H9 (cell line): Measurements from ENCODE around the gene ALAS1. TPM values are rescaled to one million over a fixed set of nuclear protein-coding genes. Genes with fewer than 3 reads are reported as not detected.

Source experiments
- DNase-seq: peaks from one replicate; pipeline ENCODE4 v3.0.0-alpha.2; 2017
- H2AFZ ChIP-seq: one replicate; pipeline ENCODE4 v1.6.1; 2013; ENCODE audit warnings: mild to moderate bottlenecking, low read length, control low read depth, moderate library complexity
- H2AK5ac ChIP-seq: 2 replicates; pipeline ENCODE4 v1.6.1; 2013; ENCODE audit warnings: low read length, control low read depth, mixed read lengths; ENCODE audit not compliant: insufficient read length
- H2BK120ac ChIP-seq: one replicate; pipeline ENCODE4 v1.6.1; 2013; ENCODE audit warnings: low read depth, mild to moderate bottlenecking, low read length, control low read depth, inconsistent platforms; ENCODE audit not compliant: poor library complexity, severe bottlenecking
- H2BK12ac ChIP-seq: 2 replicates; pipeline ENCODE4 v1.6.1; 2013; ENCODE audit warnings: low read length, control low read depth, mixed read lengths, low read depth; ENCODE audit not compliant: insufficient read length
- H2BK15ac ChIP-seq: 2 replicates; pipeline ENCODE4 v1.6.1; 2013; ENCODE audit warnings: low read depth, low read length, control low read depth
- H2BK20ac ChIP-seq: one replicate; pipeline ENCODE4 v1.6.1; 2013; ENCODE audit warnings: low read depth, mild to moderate bottlenecking, low read length, control low read depth, inconsistent platforms; ENCODE audit not compliant: poor library complexity, severe bottlenecking
- H2BK5ac ChIP-seq: 2 replicates; pipeline ENCODE4 v1.6.1; 2013; ENCODE audit warnings: low read length, control low read depth, mixed read lengths; ENCODE audit not compliant: insufficient read length
- H3K14ac ChIP-seq: 2 replicates; pipeline ENCODE4 v1.6.1; 2013; ENCODE audit warnings: low read length, control low read depth; ENCODE audit not compliant: insufficient read depth
- H3K18ac ChIP-seq: 2 replicates; pipeline ENCODE4 v1.6.1; 2013; ENCODE audit warnings: low read depth, mild to moderate bottlenecking, mixed read lengths, low read length, control low read depth; ENCODE audit not compliant: insufficient read length
- H3K23ac ChIP-seq: 2 replicates; pipeline ENCODE4 v1.6.1; 2013; ENCODE audit warnings: low read length, control low read depth, mixed read lengths, low read depth; ENCODE audit not compliant: insufficient read length
- H3K23me2 ChIP-seq: 2 replicates; pipeline ENCODE4 v1.6.1; 2013; ENCODE audit warnings: low read depth, mild to moderate bottlenecking, mixed read lengths, low read length, control low read depth; ENCODE audit not compliant: insufficient read length, poor library complexity, severe bottlenecking
- H3K27ac ChIP-seq: 2 replicates; pipeline ENCODE4 v1.5.1; 2013; ENCODE audit warnings: low read length, control low read depth, mixed read lengths, low read depth; ENCODE audit not compliant: insufficient read length
- H3K27me3 ChIP-seq: 2 replicates; pipeline ENCODE4 v1.6.1; 2013; ENCODE audit warnings: low read length, control low read depth, inconsistent platforms; ENCODE audit not compliant: insufficient read depth
- H3K4ac ChIP-seq: 2 replicates; pipeline ENCODE4 v1.6.1; 2013; ENCODE audit warnings: low read depth, mild to moderate bottlenecking, control low read depth, inconsistent platforms, low read length, moderate library complexity
- H3K4me1 ChIP-seq: 2 replicates; pipeline ENCODE4 v1.6.1; 2013; ENCODE audit warnings: low read length, control low read depth, inconsistent platforms; ENCODE audit not compliant: insufficient read depth
- H3K4me2 ChIP-seq: 2 replicates; pipeline ENCODE4 v1.6.1; 2013; ENCODE audit warnings: low read length, control low read depth, mixed read lengths; ENCODE audit not compliant: insufficient read length, insufficient read depth
- H3K56ac ChIP-seq: 2 replicates; pipeline ENCODE4 v1.6.1; 2013; ENCODE audit warnings: low read depth, mild to moderate bottlenecking, mixed read lengths, low read length, control low read depth; ENCODE audit not compliant: insufficient read length
- H3K79me1 ChIP-seq: 2 replicates; pipeline ENCODE4 v1.6.1; 2013; ENCODE audit warnings: low read depth, mild to moderate bottlenecking, moderate library complexity, low read length, control low read depth, inconsistent platforms; ENCODE audit not compliant: insufficient read depth, poor library complexity, severe bottlenecking
- H3K79me2 ChIP-seq: 2 replicates; pipeline ENCODE4 v1.6.1; 2013; ENCODE audit warnings: low read length, control low read depth, inconsistent platforms; ENCODE audit not compliant: insufficient read depth
- H3K9ac ChIP-seq: 2 replicates; pipeline ENCODE4 v1.6.1; 2013; ENCODE audit warnings: low read length, control low read depth, mixed read lengths; ENCODE audit not compliant: insufficient read length; ENCODE audit errors: extremely low read depth
- H3K9me3 ChIP-seq: one replicate; pipeline ENCODE4 v1.6.1; 2013; ENCODE audit warnings: low read depth, low read length, inconsistent platforms; ENCODE audit not compliant: control insufficient read depth
- H3T11ph ChIP-seq: one replicate; pipeline ENCODE4 v1.6.1; 2013; ENCODE audit warnings: mild to moderate bottlenecking, low read length, control low read depth, inconsistent platforms
- H4K20me1 ChIP-seq: one replicate; pipeline ENCODE4 v1.6.1; 2013; ENCODE audit not compliant: control insufficient read depth, insufficient read length, insufficient read depth
- H4K5ac ChIP-seq: 2 replicates; pipeline ENCODE4 v1.6.1; 2013; ENCODE audit warnings: low read depth, mild to moderate bottlenecking, mixed read lengths, low read length, control low read depth; ENCODE audit not compliant: insufficient read length
- H4K8ac ChIP-seq: replicated peaks from 2 replicates; pipeline ENCODE4 v1.6.1; 2013; ENCODE audit warnings: low read length, control low read depth, mixed read lengths, low read depth; ENCODE audit not compliant: insufficient read length
- H4K91ac ChIP-seq: 2 replicates; pipeline ENCODE4 v1.6.1; 2013; ENCODE audit warnings: low read depth, mild to moderate bottlenecking, moderate library complexity, mixed read lengths, low read length, control low read depth; ENCODE audit not compliant: insufficient read length
- H3K27ac Mint-ChIP-seq, 3 experiments: 2 replicates in 2 of 3; 3 replicates in 1 of 3; pipeline ENCODE4 v1.8.0; 2020 to 2021; ENCODE audit warnings: mixed read lengths in 3 of 3, mild to moderate bottlenecking in 1 of 3, moderate library complexity in 1 of 3
- H3K27me3 Mint-ChIP-seq: 2 replicates; pipeline ENCODE4 v1.8.0; 2021; ENCODE audit warnings: low read depth, mild to moderate bottlenecking, moderate library complexity, mixed read lengths
- H3K36me3 Mint-ChIP-seq, 3 experiments: 2 replicates in 2 of 3; 3 replicates in 1 of 3; pipeline ENCODE4 v1.8.0; 2020 to 2021; ENCODE audit warnings: low read depth in 3 of 3, mixed read lengths in 3 of 3; ENCODE audit not compliant: insufficient read depth in 1 of 3
- H3K4me1 Mint-ChIP-seq, 2 experiments: 2 replicates each; pipeline ENCODE4 v1.8.0; 2020; ENCODE audit warnings: mixed read lengths in 2 of 2
- H3K4me3 Mint-ChIP-seq, 2 experiments: 2 replicates in 1 of 2; 3 replicates in 1 of 2; pipeline ENCODE4 v1.8.0; 2020 to 2021; ENCODE audit warnings: mild to moderate bottlenecking in 2 of 2, mixed read lengths in 2 of 2, moderate library complexity in 1 of 2
- H3K9me3 Mint-ChIP-seq, 2 experiments: 2 replicates in 1 of 2; 3 replicates in 1 of 2; pipeline ENCODE4 v1.8.0; 2020; ENCODE audit warnings: mild to moderate bottlenecking in 2 of 2, mixed read lengths in 2 of 2, moderate library complexity in 1 of 2
- WGBS: extraction: QIAGEN DNeasy Blood & Tissue Kit; methylation state at CpG from one replicate; pipeline ENCODE4 v1.1.7; 2013; ENCODE audit warnings: missing lambda C conversion rate, low lambda C conversion rate, mixed read lengths; ENCODE audit not compliant: insufficient read length; ENCODE audit errors: extremely low coverage; 5-methylcytosine and 5-hydroxymethylcytosine counted together
- total RNA-seq: library from RNA; stranded (reverse); gene quantifications from 2 replicates; pipeline ENCODE4 v1.2.1, GENCODE V29; 2021
- TF ChIP-seq, protein P1 (sequence below): fragments of 200-600 bp; sonication (generic); conservative IDR thresholded peaks from 3 replicates; pipeline ENCODE4 v1.8.0; 2021; ENCODE audit warnings: antibody characterized with exemption, mild to moderate bottlenecking

ALAS1 gene
- total RNA-seq, 1 experiment from 2014 or later: 39.1 TPM

- H2BK12ac ChIP-seq: no peak overlapping the region
- H3K79me2 ChIP-seq: no peaks in the 10 kb centered on the region
- H3K4me1 ChIP-seq: no peaks in the 10 kb centered on the region
- H3K27ac Mint-ChIP-seq: peak overlapping the region in 1 of 3 experiments; percentile 62; a peak in 1 of 7 replicates
- no peak overlapping the region for H3K27ac ChIP-seq
- H3K4me2 ChIP-seq: no peak overlapping the region
- DNase-seq: no peak
- no peaks in the 10 kb centered on the region for H3K9me3 ChIP-seq
- no peak overlapping the region for H2AFZ ChIP-seq
- H3K4me3 Mint-ChIP-seq: no peak overlapping the region
- no peaks in the 10 kb centered on the region for H3K79me1 ChIP-seq
- no peak overlapping the region for H2AK5ac ChIP-seq
- H3K9ac ChIP-seq: no peak overlapping the region
- no peaks in the 10 kb centered on the region for H3K23me2 ChIP-seq
- no peak overlapping the region for H2BK5ac ChIP-seq
- peaks cover 3% of the 10 kb centered on the region; the same call in 1 of the 2 replicates for H3K27me3 Mint-ChIP-seq
- H3K36me3 Mint-ChIP-seq: no peaks in the 10 kb centered on the region
- no peak overlapping the region for H3K4ac ChIP-seq
- H4K20me1 ChIP-seq: no peaks in the 10 kb centered on the region
- no peak overlapping the region for H3T11ph ChIP-seq
- no peak overlapping the region for H3K18ac ChIP-seq
- no peak overlapping the region for H3K56ac ChIP-seq
- no peak overlapping the region for H2BK20ac ChIP-seq
- no peak overlapping the region for H2BK120ac ChIP-seq
- H4K5ac ChIP-seq: no peak overlapping the region
- no peak overlapping the region for H2BK15ac ChIP-seq
- H3K14ac ChIP-seq: no peak overlapping the region
- no peak overlapping the region for H4K91ac ChIP-seq
- no peak overlapping the region for H4K8ac ChIP-seq
- peaks cover 23% of the 10 kb centered on the region in 2 experiments for H3K4me1 Mint-ChIP-seq
- no CpG with 5 or more reads among the region's 14 CpGs for WGBS
- no peaks in the 10 kb centered on the region for H3K9me3 Mint-ChIP-seq
- no peak overlapping the region for H3K23ac ChIP-seq
- H3K27me3 ChIP-seq: no peaks in the 10 kb centered on the region
- TF ChIP-seq, protein P1, sequence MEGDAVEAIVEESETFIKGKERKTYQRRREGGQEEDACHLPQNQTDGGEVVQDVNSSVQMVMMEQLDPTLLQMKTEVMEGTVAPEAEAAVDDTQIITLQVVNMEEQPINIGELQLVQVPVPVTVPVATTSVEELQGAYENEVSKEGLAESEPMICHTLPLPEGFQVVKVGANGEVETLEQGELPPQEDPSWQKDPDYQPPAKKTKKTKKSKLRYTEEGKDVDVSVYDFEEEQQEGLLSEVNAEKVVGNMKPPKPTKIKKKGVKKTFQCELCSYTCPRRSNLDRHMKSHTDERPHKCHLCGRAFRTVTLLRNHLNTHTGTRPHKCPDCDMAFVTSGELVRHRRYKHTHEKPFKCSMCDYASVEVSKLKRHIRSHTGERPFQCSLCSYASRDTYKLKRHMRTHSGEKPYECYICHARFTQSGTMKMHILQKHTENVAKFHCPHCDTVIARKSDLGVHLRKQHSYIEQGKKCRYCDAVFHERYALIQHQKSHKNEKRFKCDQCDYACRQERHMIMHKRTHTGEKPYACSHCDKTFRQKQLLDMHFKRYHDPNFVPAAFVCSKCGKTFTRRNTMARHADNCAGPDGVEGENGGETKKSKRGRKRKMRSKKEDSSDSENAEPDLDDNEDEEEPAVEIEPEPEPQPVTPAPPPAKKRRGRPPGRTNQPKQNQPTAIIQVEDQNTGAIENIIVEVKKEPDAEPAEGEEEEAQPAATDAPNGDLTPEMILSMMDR: no peak
These were observed 22.4 kb upstream of the ALAS1 start for GRCh38 chr3:52175416-52176179.
